GM18873 (cell line): ENCODE results near the gene A2ML1.
"Not testable (repeated sequence)": the region's sequence is repeated elsewhere in the genome, so short reads cannot be mapped to it uniquely, and the experiment has no call there.

ENCODE experiments used
- ATAC-seq: cut with Tn5 transposase; IDR thresholded peaks from one replicate; pipeline ENCODE4 v1.9.1; 2021; ENCODE audit warnings: mild to moderate bottlenecking, moderate library complexity, moderate number of reproducible peaks; ENCODE audit not compliant: unreplicated experiment, low FRiP score

A2ML1 gene

GRCh38 chr12:8816448-8817050 is 5.9 kb upstream of the A2ML1 start:
- no peak for ATAC-seq

- no peak for ATAC-seq
These were observed 4.6 kb upstream of the A2ML1 start for GRCh38 chr12:8817856-8818255.

GRCh38 chr12:8818526-8818925 is 3.9 kb upstream of the A2ML1 start:
- no peak for ATAC-seq

- ATAC-seq, result no peak
These were observed 2.8 kb upstream of the A2ML1 start for GRCh38 chr12:8819666-8819980.

- ATAC-seq, result not testable (repeated sequence)
These were observed 1.6 kb upstream of the A2ML1 start for GRCh38 chr12:8820676-8821407.

- ATAC-seq, result no peak
These were observed 830 bp upstream of the A2ML1 start for GRCh38 chr12:8821591-8821990.

- ATAC-seq, result no peak
These were observed 1.3 kb downstream of the A2ML1 start for GRCh38 chr12:8823565-8824300.

- ATAC-seq, result no peak
These were observed 5.3 kb downstream of the A2ML1 start for GRCh38 chr12:8827551-8828256.

GRCh38 chr12:8828257-8829124 is 6.1 kb downstream of the A2ML1 start:
- ATAC-seq, result no peak

GRCh38 chr12:8829125-8829518 is 6.7 kb downstream of the A2ML1 start:
- ATAC-seq, result no peak

GRCh38 chr12:8829621-8830020 is 7.2 kb downstream of the A2ML1 start:
- no peak for ATAC-seq

GRCh38 chr12:8831116-8831515 is 8.7 kb downstream of the A2ML1 start:
- ATAC-seq, result no peak

GRCh38 chr12:8832500-8832899 is 10.1 kb downstream of the A2ML1 start:
- no peak for ATAC-seq

- ATAC-seq, result no peak
These were observed 11.8 kb downstream of the A2ML1 start for GRCh38 chr12:8834230-8834629.

GRCh38 chr12:8837291-8837690 is 14.9 kb downstream of the A2ML1 start:
- ATAC-seq, result no peak

GRCh38 chr12:8840321-8840720 is 17.9 kb downstream of the A2ML1 start:
- no peak for ATAC-seq

- ATAC-seq, result no peak
These were observed 18.7 kb downstream of the A2ML1 start for GRCh38 chr12:8840938-8841633.

GRCh38 chr12:8841778-8842177 is 19.4 kb downstream of the A2ML1 start:
- ATAC-seq, result no peak

- ATAC-seq, result no peak
These were observed 22.2 kb downstream of the A2ML1 start for GRCh38 chr12:8844665-8845064.

GRCh38 chr12:8846305-8846704 is 23.9 kb downstream of the A2ML1 start:
- ATAC-seq, result no peak
